Left renal cortex interstitium (tissue), 4 donors: Measurements from ENCODE around the gene PIEZO1. TPM values are rescaled to one million over a fixed set of nuclear protein-coding genes. Genes with fewer than 3 reads are reported as not detected.

ENCODE experiments used
- DNase-seq, 4 donors: peaks; one replicate each; pipeline ENCODE4 v3.0.0-alpha.2; 2013; ENCODE audit warnings: low read depth in 4 of 4, low spot score in 2 of 4, missing footprints in 1 of 4
- polyA plus RNA-seq, 4 donors: library from polyadenylated mRNA; unstranded; fragments of 120-200 nt; gene quantifications; one replicate each; pipeline ENCODE4 v1.2.1, GENCODE V29; 2013; ENCODE audit not compliant: insufficient read length in 4 of 4

PIEZO1 gene
- polyA plus RNA-seq, 4 donors: 23.9 to 55.2 (median 44.8) TPM

DNA sequence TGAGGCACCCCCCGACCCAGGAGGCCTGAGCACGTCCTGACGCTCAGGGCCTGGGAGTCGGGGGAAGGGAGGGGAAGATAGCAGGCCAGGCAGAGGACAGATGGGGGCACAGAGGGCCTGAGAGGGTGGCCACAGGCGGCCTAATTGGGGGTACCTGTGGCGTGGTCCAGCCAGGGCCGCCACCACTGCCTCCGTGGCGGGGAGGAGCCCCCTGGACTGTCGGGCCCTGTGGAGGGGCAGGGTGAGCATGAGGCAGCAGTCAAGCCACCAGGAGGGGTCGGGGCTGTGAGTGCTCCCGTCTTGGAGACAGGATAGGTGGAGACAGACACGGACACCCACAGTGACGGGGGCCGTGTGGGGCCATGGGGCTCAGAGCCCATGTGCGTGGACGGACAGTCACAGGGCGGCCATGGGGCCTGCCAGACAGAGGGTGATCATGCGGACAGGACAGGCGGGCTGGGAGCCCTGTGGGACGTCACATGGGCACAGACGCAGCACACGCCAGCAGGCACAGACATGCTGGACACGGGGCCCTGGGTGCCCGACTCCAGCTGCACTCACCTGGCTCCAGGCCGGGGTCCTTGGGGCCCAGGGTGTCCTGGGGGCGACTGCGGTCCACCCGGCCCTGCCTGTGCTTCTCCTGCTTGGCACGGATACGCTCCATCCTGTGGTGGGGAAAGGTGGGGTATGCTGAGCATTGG, 60.0 kb downstream of the PIEZO1 start:
- no peak for DNase-seq

DNA sequence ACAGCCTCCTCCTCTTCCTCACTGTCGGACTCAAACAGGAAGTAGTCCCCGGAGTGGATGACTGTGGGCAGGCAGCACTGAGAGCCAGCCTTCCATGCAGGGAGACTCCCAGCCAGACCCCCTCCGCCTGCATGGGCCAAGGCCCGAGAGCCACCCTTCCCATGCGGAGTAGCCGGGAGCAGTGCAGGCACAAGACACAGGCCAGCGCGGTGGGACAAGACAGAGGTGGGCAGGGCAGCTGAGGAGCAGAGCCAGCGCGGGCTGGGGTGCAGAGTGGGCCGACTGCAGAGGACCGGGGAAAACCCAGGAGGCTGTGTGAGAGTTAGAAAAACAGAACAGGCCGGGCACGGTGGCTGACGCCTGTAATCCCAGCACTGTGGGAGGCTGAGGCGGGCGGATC, 61.1 kb downstream of the PIEZO1 start:
- DNase-seq: no peak

GRCh38 chr16:88723507-88723887, 61.5 kb downstream of the PIEZO1 start:
- no peak for DNase-seq

DNA sequence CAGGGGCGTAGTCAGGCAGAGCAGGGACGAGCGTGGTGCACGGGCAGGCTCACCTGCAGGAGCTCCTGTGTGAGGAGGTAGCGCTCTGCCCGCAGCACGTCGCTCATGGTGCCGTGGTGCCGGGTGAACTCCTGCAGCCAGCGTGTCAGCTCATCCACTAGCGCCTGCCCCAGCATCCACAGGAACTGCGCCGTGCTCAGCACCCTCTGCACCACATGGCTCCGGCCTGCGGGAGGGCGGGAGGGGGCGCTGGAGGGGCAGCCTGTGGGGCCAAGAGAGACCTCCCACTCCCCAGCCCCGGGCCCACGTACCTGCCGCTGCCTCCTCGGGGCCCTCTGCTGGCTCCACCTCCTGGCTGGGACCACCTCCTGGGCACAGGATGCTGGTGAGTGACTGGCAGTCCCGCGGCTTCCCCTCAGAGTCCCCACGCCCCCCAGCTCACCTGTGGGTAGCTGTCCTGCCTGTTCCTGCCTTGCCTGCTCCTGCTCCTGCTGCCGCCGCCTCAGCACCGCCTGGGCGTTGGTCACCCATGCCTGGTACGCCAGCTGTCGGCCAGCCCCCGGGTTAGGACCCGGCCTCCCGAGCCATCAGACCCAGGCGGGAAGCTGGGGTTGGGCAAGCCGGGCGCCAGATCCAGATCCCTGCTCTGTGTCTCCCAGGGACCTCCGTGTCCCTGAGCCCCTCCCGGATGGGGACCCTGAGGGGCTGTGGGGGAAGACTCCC, 62.1 kb downstream of the PIEZO1 start:
- no peak for DNase-seq

- DNase-seq: no peak
Measured at GRCh38 chr16:88721815-88722755, 62.9 kb downstream of the PIEZO1 start.

GRCh38 chr16:88721236-88721635, 63.8 kb downstream of the PIEZO1 start:
- DNase-seq: no peak

- no peak for DNase-seq
Measured at GRCh38 chr16:88720396-88720970, 64.5 kb downstream of the PIEZO1 start.

GRCh38 chr16:88719933-88720296, 65.1 kb downstream of the PIEZO1 start:
- no peak for DNase-seq

GRCh38 chr16:88719267-88719932, 65.6 kb downstream of the PIEZO1 start:
- DNase-seq: no peak

- DNase-seq: no peak
Measured at GRCh38 chr16:88718178-88718577, 66.8 kb downstream of the PIEZO1 start.

- DNase-seq: no peak
Measured at GRCh38 chr16:88716601-88717001, 68.4 kb downstream of the PIEZO1 start.

- no peak for DNase-seq
Measured at GRCh38 chr16:88716201-88716600, 68.8 kb downstream of the PIEZO1 start.

DNA sequence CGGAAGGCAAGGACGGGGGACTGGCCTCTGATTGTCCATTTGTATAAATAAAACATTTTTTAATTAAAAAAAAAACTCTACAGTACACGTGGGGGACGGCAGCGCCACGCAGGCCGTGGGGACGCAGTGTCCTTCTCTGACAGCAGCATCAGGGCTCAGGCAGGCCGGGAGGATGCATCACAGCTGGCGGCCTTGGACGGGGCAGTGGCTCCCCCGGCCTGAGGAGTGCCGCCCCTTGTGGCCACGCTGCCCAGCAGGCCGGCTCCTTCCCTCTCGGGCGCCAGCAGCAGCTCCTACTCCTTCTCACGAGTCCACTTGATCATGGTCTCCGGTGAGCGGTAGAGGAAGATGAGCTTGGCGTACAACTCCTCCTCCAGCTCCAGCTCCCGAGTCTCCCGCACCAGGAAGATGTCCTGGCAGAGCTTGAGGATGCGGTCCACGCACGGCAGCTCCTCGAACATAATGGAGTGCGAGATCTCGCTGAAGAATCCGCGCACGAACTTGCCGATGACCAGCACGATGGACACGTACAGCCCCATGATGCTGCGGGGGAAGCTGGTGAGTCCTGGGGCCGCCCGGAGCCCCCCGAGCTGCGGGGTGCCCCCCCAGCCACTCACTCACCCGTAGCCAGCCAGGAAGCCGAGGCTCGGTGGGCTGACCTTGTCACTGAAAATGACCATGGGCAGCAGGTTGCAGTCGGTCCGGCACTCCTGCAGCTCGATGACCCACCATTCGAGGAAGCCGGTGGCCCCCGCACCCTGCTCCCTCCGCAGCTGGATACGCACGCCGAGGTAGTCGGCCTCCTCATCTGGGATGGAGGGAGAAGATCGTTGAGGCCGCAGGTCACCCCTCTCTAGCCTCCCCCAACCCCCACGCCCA, 69.5 kb downstream of the PIEZO1 start:
- no peak for DNase-seq

GRCh38 chr16:88714420-88715302, 70.4 kb downstream of the PIEZO1 start:
- DNase-seq: no peak

- no peak for DNase-seq
Measured at GRCh38 chr16:88713568-88714419, 71.2 kb downstream of the PIEZO1 start.

DNA sequence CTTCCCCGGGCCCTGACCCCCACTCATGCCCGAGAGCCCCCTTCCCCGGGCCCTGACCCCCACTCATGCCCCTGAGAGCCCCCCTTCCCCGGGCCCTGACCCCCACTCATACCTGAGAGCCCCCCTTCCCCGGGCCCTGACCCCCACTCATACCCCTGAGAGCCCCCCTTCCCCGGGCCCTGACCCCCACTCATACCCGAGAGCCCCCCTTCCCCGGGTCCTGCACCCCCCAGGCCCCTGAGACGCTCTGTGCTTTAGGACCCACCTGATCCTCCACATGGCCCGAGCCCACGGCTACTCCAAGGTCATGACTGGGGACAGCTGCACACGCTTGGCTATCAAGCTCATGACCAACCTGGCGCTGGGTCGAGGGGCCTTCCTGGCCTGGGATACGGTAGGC, 72.0 kb downstream of the PIEZO1 start:
- no peak for DNase-seq

GRCh38 chr16:88712362-88712979, 72.5 kb downstream of the PIEZO1 start:
- no peak for DNase-seq
